GM23338 (cell line): ENCODE measurements around the gene TTC23.

ENCODE experiments used
- CREB1 ChIP-seq: fragments of 250-450 bp; sonication (Bioruptor Pico); IDR thresholded peaks from 2 replicates; pipeline ENCODE4 v1.5.0; 2020; ENCODE audit warnings: low read depth, mild to moderate bottlenecking, moderate library complexity
- CTCF ChIP-seq, 2 experiments: fragments of 200-600 bp in 1 of 2; sonication (generic) in 1 of 2; conservative IDR thresholded peaks; 2 replicates each; pipeline versions ENCODE4 v1.5.1 to v1.6.1; 2016 to 2017; ENCODE audit warnings: antibody characterized with exemption in 2 of 2, low read depth in 2 of 2, mild to moderate bottlenecking in 2 of 2, moderate library complexity in 1 of 2
- EZH2 ChIP-seq: fragments of 200-600 bp; sonication (generic); IDR thresholded peaks from one replicate; pipeline ENCODE4 v1.8.0; 2017; ENCODE audit warnings: antibody characterized with exemption, mild to moderate bottlenecking, low read depth; ENCODE audit not compliant: unreplicated experiment
- EZH2phosphoT487 ChIP-seq: fragments of 200-600 bp; sonication (generic); IDR thresholded peaks from one replicate; pipeline ENCODE4 v1.8.1; 2018; ENCODE audit warnings: antibody characterized with exemption; ENCODE audit not compliant: unreplicated experiment
- POLR2AphosphoS5 ChIP-seq: IDR thresholded peaks from 2 replicates; pipeline ENCODE4 v1.6.1; 2016; ENCODE audit warnings: antibody characterized with exemption, low read depth
- REST ChIP-seq: IDR thresholded peaks from one replicate; pipeline ENCODE4 v1.6.1; 2018; ENCODE audit warnings: antibody characterized with exemption; ENCODE audit not compliant: unreplicated experiment
- STAT1 ChIP-seq: IDR thresholded peaks from one replicate; pipeline ENCODE4 v1.6.1; 2016; ENCODE audit warnings: antibody characterized with exemption; ENCODE audit not compliant: unreplicated experiment

- no peak for TF ChIP-seq CTCF (conservative IDR thresholded peaks at IDR 0.05; ENCODE audit: low read depth in 2 of 2)
- no peak for TF ChIP-seq REST
- no peak for TF ChIP-seq EZH2
- no peak for TF ChIP-seq STAT1
- no peak for TF ChIP-seq CREB1 (CRISPR knock-in tag)
- TF ChIP-seq POLR2AphosphoS5: no peak
- no peak for TF ChIP-seq EZH2phosphoT487
These were observed 51.5 kb downstream of the TTC23 start for GRCh38 chr15:99197856-99198255.
